Stimulated activated CD4-positive, alpha-beta T cell treated with anti-CD3 and anti-CD28 coated beads, Interleukin-1b, Interleukin-23, amount 100 ng/mL, for 1 hour (primary cell): Measurements from ENCODE around the gene PTPN1.
"Not testable (repeated sequence)": the region's sequence is repeated elsewhere in the genome, so short reads cannot be mapped to it uniquely, and the experiment has no call there.

ENCODE experiments used
- DNase-seq, 2 donors: peaks; one replicate each; pipeline ENCODE4 v3.0.0-alpha.2; 2020; ENCODE audit warnings: low read depth in 2 of 2

PTPN1 gene

GRCh38 chr20:50532221-50532620 lies 22.0 kb downstream of the PTPN1 start:
- no peak for DNase-seq

- no peak for DNase-seq
Measured at GRCh38 chr20:50533061-50533460, 22.9 kb downstream of the PTPN1 start.

DNA sequence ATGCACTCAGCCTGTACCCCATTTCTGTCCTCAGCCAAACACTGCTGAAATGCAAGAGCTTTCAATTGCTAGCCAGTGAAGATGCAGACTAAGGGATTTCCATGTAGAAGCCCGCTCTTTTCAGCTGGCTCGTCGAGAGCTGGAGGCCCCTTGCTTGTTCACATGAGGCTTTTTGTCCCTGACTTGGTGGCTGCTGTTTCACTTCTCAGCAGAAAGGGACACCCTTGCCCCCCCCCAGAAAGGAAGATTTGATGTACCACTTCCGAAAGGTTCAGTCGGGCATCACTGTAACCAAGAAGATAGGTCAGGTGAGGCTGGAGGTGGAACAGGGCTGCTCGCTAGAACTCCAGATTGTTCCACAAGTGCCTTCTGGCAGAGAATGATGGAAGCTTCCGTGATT lies 23.3 kb downstream of the PTPN1 start:
- DNase-seq, result no peak

DNA sequence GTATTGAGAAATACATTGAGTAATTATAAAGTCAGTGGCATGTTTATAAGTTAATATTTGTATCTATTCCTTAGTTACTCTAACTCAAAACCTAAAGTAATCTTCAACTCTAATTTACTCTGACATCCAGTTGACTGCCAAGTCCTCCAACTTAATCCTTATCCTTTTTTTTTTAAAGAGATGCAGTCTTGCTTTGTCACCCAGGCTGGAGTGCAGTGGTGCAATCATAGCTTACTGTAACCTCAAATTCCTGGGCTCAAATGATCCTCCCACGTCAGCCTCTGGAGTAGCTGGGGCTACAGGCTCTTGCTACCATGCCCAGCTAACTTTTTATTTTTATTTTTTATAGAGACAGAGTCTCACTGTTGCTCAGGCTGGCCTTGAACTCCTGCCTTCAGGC lies 24.4 kb downstream of the PTPN1 start:
- DNase-seq, result no peak

GRCh38 chr20:50535162-50535561 lies 25.0 kb downstream of the PTPN1 start:
- no peak for DNase-seq

GRCh38 chr20:50536333-50536732 lies 26.1 kb downstream of the PTPN1 start:
- no peak for DNase-seq

DNA sequence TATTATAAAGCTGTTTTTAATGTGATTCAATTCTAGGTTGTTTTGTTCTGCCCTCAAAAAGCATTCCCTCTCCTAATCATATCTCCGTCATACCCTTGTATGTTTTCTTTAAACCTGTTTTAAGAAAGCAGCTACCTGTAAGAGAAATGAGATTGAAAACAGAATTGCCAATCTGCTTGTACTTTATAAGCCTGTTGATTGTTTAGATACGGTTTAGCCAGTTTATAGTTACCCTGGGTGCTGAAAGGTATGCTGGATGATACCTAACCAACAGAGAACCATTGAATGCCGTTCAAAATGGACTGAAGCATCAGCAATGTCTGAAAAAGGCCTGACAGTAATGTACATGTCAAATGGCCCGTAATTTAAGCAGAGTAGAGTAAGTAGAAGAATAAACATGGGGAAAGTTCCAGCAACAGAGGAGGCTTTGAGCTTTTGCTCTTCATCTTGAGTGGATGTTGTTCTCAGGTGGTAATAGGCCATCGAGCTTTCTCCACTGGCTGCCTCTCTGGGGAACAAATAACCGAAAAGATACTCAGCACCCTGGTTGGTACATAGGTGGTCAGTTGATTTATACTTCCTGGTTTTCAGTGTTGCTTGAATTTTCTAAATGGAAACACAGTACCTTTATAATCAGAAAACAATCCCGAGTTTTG lies 27.5 kb downstream of the PTPN1 start:
- DNase-seq, result no peak

- DNase-seq, result no peak
Measured at GRCh38 chr20:50538276-50538675, 28.1 kb downstream of the PTPN1 start.

DNA sequence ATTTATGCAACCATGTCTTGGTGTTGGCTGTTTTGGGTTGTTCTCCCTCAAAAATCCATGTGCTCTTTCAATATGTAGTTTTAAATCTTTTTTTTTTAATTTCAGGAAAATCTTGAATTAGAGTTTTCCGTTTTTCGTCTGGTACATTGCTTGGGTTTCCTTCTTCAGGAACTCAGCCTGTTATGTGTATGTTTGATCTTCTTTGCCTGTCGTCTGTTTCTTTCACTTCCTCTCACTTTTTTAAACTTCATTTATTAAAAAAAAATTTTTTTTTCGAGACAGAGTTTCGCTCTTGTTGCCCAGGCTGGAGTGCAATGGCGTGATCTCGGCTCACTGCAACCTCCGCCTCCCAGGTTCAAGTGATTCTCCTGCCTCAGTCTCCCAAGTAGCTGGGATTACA lies 29.6 kb downstream of the PTPN1 start:
- DNase-seq, result not testable (repeated sequence)

DNA sequence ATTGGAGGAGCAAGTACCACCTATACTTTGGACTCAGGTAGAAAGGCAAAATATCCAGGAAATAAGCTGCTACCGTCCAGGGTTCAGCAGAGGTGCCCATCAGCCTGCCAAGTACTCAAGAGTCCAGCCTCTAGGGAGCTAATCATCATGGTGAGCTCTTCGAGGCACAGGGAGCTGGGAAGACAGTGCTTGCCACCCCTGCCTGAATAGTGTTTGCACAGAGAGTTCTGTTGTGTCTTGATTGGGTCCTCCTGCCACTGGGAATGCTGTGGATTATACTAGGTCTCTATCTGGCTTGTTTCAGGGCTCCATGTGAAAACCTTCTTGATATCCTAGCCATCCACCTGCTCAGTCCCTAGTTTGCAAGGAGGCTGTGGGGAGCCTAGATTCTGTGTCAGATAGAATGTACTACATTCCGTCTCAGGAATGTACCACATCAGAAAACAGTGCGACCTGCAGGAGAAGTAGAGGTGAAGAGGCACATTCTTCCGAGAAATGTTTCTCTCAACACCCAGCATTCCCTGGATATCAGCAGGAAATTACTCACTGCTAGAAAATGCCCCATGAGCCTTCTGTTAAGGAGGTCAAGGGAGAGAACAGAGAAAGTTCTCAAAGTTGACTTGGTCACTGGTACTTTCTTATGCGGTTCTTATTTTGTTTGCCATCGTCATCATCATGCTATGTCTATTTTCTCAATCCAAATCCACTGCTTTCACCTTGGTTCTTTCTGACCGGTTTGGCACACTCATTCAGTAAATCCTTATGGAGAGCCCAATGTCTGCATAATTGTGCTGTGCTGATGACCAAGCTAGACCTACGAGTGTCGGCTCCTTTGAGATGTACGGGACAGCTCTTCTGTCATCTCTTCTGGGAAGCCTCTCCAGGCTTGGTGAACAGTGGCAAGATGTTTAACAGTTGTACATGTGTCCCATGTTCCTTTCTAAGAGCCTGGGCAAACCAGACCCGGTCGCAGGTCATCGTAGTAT lies 30.7 kb downstream of the PTPN1 start:
- no peak for DNase-seq

- no peak for DNase-seq
Measured at GRCh38 chr20:50541606-50542041, 31.4 kb downstream of the PTPN1 start.

DNA sequence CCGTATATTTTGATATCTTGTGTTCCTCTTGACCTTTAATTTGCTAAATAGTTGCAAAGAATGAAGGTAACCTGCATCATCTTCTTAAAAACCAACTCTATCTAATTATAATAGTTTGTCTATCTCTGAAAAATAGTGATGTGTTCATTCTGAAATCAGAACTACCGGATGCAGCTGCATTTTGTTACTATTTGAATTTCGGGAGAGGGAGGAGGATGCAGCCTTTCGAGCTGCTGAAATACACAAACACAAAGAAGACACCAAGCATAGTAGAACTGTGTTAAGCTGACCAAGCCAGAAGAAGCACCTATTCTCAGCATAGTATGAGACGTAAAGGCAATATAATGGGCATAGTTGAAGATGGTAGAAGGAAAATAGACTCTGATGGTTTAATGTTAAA lies 33.1 kb downstream of the PTPN1 start:
- DNase-seq, result no peak

DNA sequence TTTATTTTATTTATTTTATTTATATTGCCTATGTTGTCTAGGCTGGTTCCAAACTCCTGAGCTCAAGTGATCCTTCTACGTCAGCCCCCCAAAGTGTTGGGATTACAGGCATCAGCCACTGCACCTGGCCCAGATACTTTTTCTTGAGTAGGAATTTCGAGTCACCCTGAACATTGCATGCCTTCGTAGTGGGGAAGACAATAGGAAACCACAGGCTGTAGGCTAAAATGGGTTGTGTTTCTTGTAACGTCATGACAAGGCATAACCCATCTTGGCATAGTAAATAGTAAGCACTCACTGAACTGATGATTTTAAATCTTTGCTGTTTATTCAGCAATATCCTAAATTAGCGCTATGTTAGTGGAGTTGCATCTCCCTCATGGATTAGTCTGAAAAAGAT lies 34.9 kb downstream of the PTPN1 start:
- DNase-seq, result no peak

- no peak for DNase-seq
Measured at GRCh38 chr20:50546729-50547314, 36.6 kb downstream of the PTPN1 start.

DNA sequence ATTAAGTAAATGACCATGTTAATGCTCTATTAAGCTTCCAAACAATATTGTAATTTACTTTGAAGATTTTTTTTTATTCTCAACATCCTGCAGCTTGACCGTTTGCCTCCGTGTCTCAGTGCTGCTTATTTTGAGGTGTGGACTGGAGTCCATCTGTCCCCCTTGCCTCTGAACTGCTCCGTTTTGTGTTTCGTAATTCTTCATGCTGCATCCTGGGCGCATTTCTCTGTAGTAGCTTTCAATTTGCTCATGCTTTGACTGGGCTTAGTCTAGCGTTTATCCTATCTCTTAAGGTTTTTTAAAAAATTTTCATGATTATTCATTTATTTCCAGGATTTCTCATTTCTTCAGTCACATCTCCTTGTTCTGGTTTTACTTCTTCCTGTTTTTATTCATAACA lies 37.8 kb downstream of the PTPN1 start:
- no peak for DNase-seq

DNA sequence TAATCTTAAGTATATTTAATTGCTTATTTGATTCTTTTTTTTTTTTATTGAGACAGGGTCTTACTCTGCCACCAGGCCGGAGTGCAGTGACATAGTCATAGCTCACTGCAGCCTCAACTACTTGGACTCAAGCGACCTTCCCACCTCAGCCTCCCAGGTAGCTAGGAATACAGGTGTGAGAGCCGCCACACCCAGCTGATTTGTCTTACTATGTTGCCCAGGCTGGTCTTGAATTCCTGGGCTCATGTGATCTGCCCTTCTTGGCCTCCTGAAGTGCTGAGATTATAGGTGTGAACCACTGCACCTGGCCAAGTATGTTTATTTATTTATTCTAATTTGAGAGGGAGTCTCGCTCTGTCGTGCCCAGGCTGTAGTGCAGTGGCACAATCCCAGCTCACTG lies 38.2 kb downstream of the PTPN1 start:
- no peak for DNase-seq

DNA sequence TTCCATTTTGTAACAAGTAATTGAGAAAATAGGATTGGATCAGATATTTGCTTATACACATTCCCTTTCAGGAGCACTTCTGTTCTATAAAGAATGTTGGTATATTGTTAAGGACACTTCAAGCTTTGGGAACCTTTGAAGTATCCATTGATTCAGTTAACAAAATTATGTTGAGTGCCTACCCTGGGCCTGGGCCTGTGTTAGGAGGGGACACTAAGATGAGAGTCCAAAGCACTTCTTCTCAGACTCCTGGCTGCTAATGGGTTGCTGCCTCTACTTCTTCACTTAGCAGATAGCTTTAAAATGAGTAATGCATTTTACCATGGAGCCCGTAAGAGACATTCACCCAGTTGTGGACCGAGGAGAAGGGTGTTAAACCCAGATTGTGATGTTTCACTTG lies 40.3 kb downstream of the PTPN1 start:
- no peak for DNase-seq

GRCh38 chr20:50551288-50551687 lies 41.1 kb downstream of the PTPN1 start:
- no peak for DNase-seq

- no peak for DNase-seq
Measured at GRCh38 chr20:50552979-50553378, 42.8 kb downstream of the PTPN1 start.

DNA sequence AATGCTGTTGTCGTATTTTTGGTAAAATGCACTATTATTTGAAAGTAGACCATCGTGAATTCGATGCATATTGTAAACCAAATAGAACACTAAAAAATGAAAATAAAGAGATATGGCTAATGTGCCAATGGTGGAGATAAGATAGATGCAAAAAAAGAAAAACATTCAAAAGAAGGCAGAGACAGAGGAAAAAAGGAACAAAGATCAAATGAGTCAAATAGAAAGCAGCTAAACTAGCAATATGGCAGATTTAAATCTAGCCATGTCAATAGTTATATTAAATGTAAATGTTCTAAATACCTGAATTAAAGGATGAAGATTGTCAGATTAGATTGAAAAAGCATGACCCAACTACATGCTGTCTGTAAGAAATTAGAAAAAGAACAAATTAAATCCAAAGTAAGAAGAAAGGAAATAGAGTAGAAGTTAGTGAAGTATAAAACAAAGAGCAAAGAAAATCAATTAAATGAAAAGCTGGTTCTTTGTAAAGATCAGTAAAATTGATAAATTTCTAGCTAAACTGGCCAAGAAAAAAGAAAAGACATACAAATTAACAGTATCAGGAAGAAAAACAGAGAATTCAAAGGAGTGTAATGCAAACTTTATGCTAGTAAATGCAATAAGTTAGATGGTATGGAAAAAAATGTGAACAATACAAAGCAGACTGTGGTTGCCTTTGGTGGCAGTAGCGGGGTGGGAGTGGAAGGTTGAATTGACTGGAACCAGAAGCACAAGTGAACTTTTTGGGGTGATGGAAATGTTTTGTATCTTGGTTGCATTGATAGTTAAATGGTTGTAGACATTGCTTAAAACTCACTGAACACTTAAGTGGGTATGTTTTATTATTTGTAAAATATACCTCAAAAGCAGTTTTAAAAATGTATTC lies 44.8 kb downstream of the PTPN1 start:
- DNase-seq, result no peak

GRCh38 chr20:50555662-50556061 lies 45.5 kb downstream of the PTPN1 start:
- DNase-seq, result no peak
